GM18867 (cell line): ENCODE measurements around the gene SPECC1.
"Not testable (repeated sequence)": the region's sequence is repeated elsewhere in the genome, so short reads cannot be mapped to it uniquely, and the experiment has no call there.

Experiments
- ATAC-seq: cut with Tn5 transposase; IDR thresholded peaks from one replicate; pipeline ENCODE4 v1.9.1; 2021; ENCODE audit warnings: mild to moderate bottlenecking, moderate library complexity; ENCODE audit not compliant: unreplicated experiment

Gene SPECC1

GRCh38 chr17:20262226-20263114, 253.3 kb downstream of the SPECC1 start:
- no peak for ATAC-seq

GRCh38 chr17:20263115-20263433, 253.9 kb downstream of the SPECC1 start:
- not testable (repeated sequence) for ATAC-seq

- no peak for ATAC-seq
Observed at GRCh38 chr17:20263595-20263994, 254.4 kb downstream of the SPECC1 start.

- no peak for ATAC-seq
Observed at GRCh38 chr17:20264996-20265395, 255.8 kb downstream of the SPECC1 start.

- no peak for ATAC-seq
Observed at GRCh38 chr17:20266806-20267458, 257.8 kb downstream of the SPECC1 start.

GRCh38 chr17:20267459-20267842, 258.3 kb downstream of the SPECC1 start:
- ATAC-seq: no peak

GRCh38 chr17:20270369-20270768, 261.2 kb downstream of the SPECC1 start:
- ATAC-seq: no peak

DNA sequence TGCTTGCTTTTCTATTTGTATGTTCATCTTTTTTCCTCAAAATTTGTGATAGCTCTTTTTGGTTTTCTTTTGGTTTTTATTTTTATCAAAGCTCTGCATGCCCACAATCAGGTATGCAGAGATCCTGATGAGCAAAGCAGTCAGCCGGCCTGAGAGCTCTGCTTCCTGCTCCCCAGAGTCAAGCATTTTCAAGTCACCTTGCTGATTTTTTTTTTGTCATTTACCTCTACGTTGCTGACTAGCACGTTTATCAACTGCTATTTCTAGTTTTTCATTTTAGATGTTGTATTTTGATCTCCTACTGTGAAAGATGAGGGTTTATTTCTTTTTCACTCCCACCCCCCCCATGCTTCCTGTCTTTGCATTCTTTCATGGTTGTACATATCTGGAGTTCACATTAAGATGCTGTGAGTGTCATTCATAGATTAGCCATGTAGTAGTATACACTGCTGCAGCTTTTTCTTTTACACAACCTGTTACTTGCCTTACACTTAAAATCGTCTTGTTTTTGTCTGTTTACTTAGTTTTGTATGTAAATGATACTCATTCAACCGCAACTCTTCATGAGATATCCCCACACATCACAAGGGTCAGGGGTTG, 262.0 kb downstream of the SPECC1 start:
- no peak for ATAC-seq

- ATAC-seq: no peak
Observed at GRCh38 chr17:20273741-20274500, 264.8 kb downstream of the SPECC1 start.

DNA sequence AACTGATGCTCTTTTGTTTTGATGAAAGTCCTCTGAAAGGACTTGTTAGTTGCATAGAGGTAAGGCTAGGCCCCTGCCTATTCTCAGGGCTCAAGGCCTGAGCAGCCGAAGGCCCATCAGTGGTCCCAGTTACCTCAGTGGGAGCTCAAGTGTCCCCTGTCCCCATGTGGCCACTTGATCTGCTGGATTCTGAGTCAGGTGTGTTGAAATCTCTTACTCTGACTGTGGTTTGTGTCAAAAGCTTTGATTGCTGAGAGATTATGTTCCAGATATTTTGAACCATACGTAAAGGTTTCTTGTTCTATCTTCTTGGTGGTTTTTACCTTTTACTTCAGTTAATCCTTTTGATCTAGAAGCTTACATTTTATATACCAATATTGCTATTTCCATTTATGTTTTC, 266.5 kb downstream of the SPECC1 start:
- ATAC-seq: no peak

DNA sequence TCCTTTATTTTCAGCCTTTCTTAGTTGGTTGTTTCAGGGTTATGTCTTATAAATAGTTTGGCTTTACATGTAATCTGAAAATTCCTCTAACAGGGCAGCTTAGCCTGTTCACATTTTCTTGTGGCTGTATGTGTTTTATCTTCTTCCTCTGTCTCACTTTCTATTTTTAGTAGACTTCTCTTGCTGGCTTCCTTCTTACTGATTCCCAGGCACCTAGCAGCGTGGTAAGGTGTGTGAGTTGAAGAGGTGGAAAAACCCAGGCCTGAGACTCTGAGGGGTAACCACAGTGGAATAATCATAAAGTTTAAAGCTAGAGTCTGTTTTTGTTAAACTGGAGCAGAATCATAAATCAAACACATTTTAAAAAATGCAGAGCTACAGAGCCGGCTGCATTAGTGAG, 267.3 kb downstream of the SPECC1 start:
- ATAC-seq: no peak

GRCh38 chr17:20278805-20279204, 269.6 kb downstream of the SPECC1 start:
- no peak for ATAC-seq

GRCh38 chr17:20279631-20280030, 270.5 kb downstream of the SPECC1 start:
- no peak for ATAC-seq

GRCh38 chr17:20280051-20280450, 270.9 kb downstream of the SPECC1 start:
- no peak for ATAC-seq

DNA sequence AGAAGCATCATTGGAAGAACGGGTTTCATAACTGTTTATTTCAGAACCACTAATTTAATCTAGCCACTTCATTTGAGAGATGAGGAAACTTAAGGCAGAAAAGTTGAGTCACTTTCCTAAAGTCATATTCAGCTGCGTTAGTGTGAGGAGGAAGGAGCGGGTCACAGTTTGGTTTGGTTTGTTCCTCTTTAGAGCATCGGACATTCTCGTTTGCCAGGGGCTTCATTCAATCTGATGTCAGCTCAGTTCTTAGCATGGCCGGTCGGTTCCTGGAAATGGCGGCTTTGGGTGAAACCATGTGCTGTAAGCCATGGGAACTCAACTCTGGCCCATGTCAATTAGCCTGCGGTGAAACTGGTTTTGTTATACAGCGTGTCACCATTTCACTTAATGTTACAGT, 271.7 kb downstream of the SPECC1 start:
- ATAC-seq: no peak

GRCh38 chr17:20281860-20282259, 272.7 kb downstream of the SPECC1 start:
- ATAC-seq: no peak

DNA sequence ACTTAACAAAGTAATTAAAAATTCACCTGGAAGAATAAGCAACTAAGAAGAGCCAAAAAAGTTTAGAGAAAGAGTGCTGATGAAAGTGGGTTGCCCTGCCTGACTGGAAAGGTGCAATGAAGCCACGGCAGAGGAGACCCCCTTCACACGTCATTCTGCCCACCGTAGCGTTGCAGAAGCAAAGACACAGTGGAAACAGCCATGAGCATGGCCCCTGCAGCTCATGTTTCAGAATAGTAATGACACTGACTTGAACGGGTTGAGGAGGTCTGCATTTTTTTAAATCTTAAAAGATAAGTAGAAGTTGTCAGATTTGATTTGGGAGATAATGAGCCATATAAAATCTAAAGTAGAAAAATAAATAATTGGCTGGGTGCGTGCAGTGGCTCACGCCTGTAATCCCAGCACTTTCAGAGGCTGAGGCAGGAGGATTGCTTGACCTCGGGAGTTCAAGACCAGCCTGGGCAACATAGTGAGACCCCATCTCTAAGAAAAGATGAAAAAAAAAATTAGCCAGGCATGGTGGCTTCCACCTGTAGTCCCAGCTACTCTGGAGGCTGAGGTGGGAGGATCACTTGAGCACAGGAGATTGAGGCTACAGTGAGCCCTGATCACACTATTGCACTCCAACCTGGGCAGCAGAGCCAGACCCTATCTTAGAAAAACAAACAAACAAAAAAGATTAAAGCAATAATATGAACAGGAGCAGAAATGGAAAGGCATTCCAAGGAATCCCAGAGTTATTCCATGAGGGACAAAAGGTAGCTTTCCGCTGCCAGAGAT, 273.6 kb downstream of the SPECC1 start:
- ATAC-seq: no peak

DNA sequence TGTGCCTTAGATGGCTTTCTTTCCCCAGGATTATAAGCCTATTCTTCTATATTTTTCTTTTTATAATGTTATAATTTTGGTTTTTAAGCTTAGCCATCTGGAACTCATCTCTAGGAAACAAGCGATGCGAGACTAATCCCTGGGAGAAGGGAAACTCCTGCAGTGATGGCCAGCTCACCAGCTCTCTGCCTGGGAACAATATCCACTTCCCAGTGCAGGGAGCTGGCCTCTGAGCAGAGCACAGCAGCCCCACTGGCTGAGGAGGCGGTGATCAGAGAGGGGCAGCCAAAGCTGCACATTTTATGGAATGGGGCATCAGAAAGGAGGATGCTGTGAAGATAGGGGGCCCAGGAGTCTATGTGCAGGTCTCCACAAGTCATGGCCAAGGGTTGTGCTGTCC, 274.9 kb downstream of the SPECC1 start:
- no peak for ATAC-seq

GRCh38 chr17:20284570-20285295, 275.6 kb downstream of the SPECC1 start:
- no peak for ATAC-seq

- no peak for ATAC-seq
Observed at GRCh38 chr17:20289984-20290383, 280.8 kb downstream of the SPECC1 start.
